HG03571 (cell line): ENCODE measurements around the gene PKNOX1.
"Not testable (repeated sequence)": the region's sequence is repeated elsewhere in the genome, so short reads cannot be mapped to it uniquely, and the experiment has no call there.

ENCODE experiments used
- ATAC-seq: cut with Tn5 transposase; IDR thresholded peaks from one replicate; pipeline ENCODE4 v1.9.1; 2021; ENCODE audit not compliant: unreplicated experiment

The PKNOX1 gene

GRCh38 chr21:42981862-42982261 is 7.5 kb downstream of the PKNOX1 start:
- no peak for ATAC-seq

DNA sequence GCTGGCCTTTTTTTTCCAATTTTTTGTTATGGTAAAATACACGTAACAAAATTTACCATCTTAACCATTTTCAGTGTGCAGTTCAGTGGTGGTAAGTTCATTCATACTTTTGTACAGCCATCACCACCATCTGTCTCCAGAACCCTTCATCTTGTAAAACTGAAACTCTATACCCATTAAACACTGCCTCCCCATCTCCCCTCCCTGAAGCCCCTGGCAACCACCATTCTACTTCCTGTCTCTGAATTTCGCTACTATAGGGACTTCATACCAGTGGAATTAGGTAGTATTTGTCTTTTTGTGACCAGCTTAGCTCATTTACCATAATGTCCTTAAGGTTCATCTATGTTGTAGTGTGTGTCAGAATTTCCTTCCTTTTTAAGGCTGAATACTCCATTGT is 8.7 kb downstream of the PKNOX1 start:
- ATAC-seq, result no peak

- no peak for ATAC-seq
These were observed 9.5 kb downstream of the PKNOX1 start for GRCh38 chr21:42983869-42984268.

DNA sequence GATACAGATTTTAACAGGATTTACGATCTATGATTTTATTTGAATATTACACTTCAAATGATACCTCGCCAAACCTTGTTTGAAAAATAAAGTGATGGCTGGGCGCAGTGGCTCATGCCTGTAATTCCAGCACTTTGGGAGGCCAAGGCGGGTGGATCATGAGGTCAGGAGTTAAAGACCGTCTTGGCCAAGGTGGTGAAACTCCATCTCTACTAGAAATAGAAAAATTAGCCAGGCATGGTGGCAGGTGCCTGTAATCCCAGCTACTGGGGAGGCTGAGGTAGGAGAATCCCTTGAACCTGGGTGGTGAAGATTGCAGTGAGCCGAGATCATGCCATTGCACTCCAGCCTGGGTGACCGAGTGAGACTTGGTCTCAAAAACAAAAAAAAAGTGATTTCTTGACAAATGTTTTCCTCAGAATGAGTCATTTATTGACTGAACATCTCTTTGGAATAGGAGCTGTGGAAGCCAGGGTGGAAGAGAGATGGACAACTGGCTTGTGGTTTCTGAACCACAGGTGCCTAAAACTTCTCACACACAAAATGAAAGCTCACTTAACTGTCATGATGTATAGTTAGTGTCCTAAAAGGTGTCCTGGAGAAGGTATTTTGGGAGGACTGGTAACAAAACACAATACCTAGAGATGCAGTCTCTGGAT is 11.9 kb downstream of the PKNOX1 start:
- ATAC-seq, result no peak

- no peak for ATAC-seq
These were observed 14.0 kb downstream of the PKNOX1 start for GRCh38 chr21:42988236-42988965.

DNA sequence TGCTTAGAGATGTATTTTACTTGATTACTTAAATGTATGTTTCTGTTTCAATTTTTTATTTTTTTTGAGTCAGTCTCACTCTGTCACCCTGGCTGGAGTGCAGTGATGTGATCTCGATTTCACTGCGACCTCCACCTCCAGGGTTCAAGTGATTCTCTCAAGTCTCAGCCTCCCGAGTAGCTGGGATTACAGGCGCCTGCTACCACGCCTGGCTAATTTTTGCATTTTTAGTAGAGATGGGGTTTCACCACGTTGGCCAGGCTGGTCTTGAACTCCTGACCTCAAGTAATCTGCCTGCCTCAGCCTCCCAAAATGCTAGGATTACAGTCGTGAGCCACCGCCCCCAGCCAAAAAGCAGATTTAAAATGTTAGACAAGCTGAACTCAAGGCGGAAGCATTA is 15.0 kb downstream of the PKNOX1 start:
- ATAC-seq, result not testable (repeated sequence)

GRCh38 chr21:42989816-42990650 is 15.7 kb downstream of the PKNOX1 start:
- ATAC-seq, result no peak

GRCh38 chr21:42991992-42992740 is 17.8 kb downstream of the PKNOX1 start:
- ATAC-seq, result no peak

- ATAC-seq, result no peak
These were observed 18.8 kb downstream of the PKNOX1 start for GRCh38 chr21:42993051-42993712.

- ATAC-seq, result no peak
These were observed 22.7 kb downstream of the PKNOX1 start for GRCh38 chr21:42997053-42997452.

GRCh38 chr21:42997983-42998382 is 23.6 kb downstream of the PKNOX1 start:
- not testable (repeated sequence) for ATAC-seq

DNA sequence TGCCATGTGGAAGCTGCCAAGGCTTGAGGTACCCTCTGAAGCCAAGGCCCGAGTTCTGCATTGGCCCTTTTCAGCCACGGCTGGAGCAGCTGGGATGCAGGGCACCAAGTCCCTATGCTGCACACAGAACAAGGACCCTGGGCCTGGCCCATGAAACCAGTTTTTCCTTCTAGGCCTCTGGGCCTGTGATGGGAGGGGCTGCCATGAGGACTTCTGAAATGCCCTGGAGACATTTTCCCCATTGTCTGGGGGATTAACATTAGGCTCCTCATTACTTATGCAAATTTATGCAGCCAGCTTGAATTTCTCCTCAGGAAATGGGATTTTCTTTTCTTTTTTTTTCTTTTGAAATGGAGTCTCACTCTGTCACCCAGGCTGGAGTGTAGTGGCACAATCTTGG is 24.8 kb downstream of the PKNOX1 start:
- not testable (repeated sequence) for ATAC-seq

DNA sequence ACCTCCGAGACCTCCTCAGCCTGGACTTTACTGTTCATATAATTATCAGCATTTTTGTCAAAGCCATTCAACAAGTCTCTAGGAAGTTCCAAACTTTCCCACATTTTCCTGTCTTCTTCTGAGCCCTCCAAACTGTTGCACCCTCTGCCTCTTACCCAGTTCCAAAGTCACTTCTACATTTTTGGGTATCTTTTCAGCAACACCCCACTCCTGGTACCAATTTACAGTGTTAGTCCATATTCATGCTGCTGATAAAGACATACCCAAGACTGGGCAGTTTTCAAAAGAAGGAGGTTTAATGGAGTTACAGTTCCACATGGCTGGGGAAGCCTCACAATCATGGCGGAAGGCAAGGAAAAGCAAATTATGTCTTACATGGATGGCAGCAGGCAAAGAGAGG is 25.7 kb downstream of the PKNOX1 start:
- ATAC-seq, result not testable (repeated sequence)

DNA sequence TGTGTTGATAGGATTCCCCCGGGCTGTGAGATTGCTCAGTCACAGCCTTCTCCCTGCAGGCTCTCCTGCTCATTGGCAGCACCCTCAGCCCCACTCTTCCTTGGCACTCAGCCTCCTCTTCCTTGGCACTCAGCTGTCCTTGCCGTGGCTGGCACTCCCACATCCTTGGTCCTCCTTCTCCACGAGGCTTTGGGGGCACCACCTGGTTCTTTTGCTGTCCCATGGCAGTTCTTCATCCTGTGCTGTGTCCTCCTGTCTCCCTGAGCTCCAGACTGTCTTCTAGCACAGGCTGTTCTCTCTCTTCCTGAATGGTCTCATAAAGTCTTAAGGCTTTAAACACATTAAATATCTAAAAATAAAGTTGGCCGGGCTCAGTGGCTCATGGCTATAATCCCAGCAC is 27.0 kb downstream of the PKNOX1 start:
- ATAC-seq, result no peak

DNA sequence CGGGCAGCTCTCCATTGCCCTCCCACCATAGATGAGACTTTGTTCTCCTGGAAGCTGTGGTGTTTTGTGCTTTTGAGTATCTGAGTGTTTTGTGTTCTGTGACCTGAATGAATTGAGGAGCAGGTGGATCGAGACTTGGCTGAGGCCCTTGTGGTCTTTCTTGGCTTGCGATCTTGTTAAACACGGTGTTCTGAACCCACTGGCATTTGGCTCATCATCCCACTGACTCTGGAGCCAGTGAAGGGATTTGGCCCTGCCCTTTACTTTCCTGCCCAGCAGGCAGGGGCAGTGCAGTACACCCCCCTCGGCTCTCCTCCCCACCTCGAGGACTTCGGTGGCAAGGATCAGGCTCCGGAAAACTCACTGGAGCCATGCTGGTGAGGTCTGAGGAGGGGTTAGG is 30.6 kb downstream of the PKNOX1 start:
- no peak for ATAC-seq

DNA sequence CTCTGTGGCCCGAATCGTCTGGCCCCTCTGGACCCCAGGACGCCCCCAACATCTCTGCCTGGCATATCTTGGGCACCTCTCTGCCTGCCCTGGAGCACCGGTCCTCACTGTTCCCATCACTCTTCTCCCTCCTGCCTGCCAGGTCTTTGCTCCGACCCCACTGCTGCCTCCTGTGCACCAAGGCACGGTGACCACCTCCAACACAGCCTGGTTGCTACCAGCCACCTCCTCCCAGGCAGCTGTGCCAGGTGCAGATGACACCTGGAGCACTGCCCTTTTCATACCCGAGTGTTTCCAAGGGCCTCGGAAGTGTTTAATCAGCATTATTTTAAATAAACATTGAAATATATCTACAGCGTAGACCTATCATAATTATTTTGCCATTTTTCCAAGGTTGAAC is 31.3 kb downstream of the PKNOX1 start:
- no peak for ATAC-seq

- ATAC-seq, result not testable (repeated sequence)
These were observed 31.9 kb downstream of the PKNOX1 start for GRCh38 chr21:43006051-43006873.

DNA sequence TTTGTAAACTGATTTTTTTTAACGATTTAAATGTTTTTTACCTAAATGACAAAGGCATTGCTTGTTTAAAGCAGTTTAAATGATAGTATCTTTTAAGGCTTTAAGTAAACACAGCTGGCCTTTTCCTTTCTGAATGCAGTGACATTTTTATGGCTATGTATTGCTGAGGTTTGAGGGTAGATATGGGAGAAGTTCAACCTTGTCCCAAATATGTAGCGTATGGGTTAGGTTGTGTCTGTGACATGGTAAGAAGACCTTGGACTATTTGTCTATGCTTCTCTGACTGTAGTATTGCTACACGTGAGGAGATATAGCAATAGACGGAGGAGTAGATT is 32.5 kb downstream of the PKNOX1 start:
- ATAC-seq, result no peak

DNA sequence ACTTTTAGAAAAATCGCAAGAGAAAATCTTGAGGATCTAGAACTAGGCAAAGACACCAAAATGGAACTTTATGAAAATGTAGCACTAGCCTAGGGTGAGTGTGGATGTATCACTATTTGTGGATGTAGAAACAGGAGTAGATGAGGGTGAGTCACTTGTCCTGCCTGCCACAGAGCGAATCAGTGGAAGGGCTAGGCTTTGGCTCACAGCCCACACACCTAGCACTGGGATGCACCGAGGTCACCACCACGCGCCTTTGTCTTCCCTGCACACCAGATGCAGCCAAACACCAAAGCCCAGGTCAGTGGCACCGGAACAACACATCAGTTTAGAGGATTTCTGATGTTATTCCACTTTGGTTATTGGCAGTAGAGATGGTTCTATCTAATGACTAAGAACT is 38.2 kb downstream of the PKNOX1 start:
- ATAC-seq, result no peak
